ENCODE data around the gene TLNRD1. TPM values are rescaled to one million over a fixed set of nuclear protein-coding genes. Genes with fewer than 3 reads are reported as not detected.
A peak's percentile ranks its signal among the peaks of the same experiment; 100 is the strongest.

Gene TLNRD1
- total RNA-seq, 3 donors from 2014 or later (not counting 1 experiment from before 2014, with no cell fraction given) = 13.4 to 19.6 (median 17.5) TPM

DNA sequence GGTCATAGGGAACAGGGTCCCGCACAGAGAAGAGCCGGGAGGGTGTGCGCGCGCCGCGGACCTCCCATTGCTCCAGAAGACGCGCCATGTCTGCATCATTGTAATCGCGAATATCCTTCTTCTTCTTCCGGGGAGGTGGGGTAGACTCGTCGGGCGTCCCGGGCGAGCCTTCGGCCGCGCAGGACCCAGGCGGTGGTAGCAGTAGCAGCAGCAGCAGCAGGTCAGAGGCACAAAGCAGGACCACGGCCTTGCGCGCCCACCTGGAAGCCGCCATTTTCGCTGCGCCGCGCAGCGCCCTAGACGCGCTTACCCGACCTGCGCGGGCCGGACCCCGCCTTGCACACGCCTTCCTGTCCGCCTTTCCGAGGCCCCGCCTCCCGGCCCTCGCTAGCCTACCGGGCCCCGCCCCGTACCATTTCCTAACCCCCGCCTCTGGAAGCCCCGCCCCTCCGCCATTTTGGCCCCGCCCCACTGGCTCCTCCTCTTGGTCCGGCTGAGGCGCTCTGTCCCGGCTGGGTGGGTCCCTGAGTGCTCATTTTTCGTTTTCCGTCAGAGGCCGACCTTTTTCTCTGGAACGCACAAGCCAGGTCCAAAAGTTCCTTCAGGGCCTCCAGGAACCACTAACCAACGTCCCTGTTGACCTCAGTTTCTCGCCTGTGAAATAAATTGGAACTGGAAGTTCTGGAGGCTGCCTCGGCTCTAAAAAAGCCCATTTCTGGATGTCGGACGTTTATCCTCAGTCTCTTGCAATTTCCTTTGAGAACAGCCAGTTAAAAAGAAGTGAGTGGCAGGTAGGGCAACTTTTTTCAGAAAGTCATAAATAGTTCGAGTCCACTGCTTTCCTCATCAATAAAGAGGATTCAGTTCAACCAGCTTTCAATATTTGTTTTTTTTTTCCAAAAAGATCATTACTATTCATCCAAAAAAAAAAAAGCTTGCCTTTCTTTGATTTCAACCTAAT lies 10.9 kb upstream of the TLNRD1 start, which contains the start of gene MESD:
TSS of gene MESD (minus strand) at position 302 of the 961 bp plus-strand sequence. CDS start at position 274, 28 bp downstream.
- no peaks in the 10 kb centered on the region for H3K36me3 ChIP-seq (ENCODE audit: control insufficient read depth, insufficient read depth, low read length)
- H3K4me1 ChIP-seq (ENCODE audit: control insufficient read depth, insufficient read depth, low read length) = peaks cover 19% of the 10 kb centered on the region
- no peaks in the 10 kb centered on the region for H3K9me3 ChIP-seq (ENCODE audit: control insufficient read depth, insufficient read depth, low read length)
- H3K9me3 Mint-ChIP-seq = no peaks in the 10 kb centered on the region
- H3K4me1 Mint-ChIP-seq = peaks cover 39 to 44% of the 10 kb centered on the region in 2 donors
- WGBS (ENCODE audit: insufficient coverage) = under 1% methylated on average over 63 of the region's 63 CpGs
- H3K27ac Mint-ChIP-seq = peak within 1 kb of the TSS; percentile 94 to 95
- DNase-seq (peak; percentile 93 to 98), ATAC-seq (peak; percentile 99 to 100 (median 100))
- no peaks in the 10 kb centered on the region for H3K36me3 Mint-ChIP-seq
- peak within 1 kb of the TSS; percentile 84 for H3K4me3 ChIP-seq (ENCODE audit: low read length)
- no peaks in the 10 kb centered on the region for H3K27me3 ChIP-seq (ENCODE audit: control insufficient read depth, insufficient read depth, low read length)
- intact Hi-C loops (cut with micrococcal nuclease) = loop anchor here (1.0 kb wide), 1 partner anchor 11 kb away; the partner anchor contains the start of gene TLNRD1
- peak within 1 kb of the TSS; percentile 95 for H3K4me3 Mint-ChIP-seq
- TF ChIP-seq, protein P1, sequence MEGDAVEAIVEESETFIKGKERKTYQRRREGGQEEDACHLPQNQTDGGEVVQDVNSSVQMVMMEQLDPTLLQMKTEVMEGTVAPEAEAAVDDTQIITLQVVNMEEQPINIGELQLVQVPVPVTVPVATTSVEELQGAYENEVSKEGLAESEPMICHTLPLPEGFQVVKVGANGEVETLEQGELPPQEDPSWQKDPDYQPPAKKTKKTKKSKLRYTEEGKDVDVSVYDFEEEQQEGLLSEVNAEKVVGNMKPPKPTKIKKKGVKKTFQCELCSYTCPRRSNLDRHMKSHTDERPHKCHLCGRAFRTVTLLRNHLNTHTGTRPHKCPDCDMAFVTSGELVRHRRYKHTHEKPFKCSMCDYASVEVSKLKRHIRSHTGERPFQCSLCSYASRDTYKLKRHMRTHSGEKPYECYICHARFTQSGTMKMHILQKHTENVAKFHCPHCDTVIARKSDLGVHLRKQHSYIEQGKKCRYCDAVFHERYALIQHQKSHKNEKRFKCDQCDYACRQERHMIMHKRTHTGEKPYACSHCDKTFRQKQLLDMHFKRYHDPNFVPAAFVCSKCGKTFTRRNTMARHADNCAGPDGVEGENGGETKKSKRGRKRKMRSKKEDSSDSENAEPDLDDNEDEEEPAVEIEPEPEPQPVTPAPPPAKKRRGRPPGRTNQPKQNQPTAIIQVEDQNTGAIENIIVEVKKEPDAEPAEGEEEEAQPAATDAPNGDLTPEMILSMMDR (IDR thresholded peaks at IDR 0.05) = no peak
- no peaks in the 10 kb centered on the region for H3K27me3 Mint-ChIP-seq (ENCODE audit: low read depth in 2 of 2)
- peak within 1 kb of the TSS; percentile 81 for H3K27ac ChIP-seq (ENCODE audit: low read length)

DNA sequence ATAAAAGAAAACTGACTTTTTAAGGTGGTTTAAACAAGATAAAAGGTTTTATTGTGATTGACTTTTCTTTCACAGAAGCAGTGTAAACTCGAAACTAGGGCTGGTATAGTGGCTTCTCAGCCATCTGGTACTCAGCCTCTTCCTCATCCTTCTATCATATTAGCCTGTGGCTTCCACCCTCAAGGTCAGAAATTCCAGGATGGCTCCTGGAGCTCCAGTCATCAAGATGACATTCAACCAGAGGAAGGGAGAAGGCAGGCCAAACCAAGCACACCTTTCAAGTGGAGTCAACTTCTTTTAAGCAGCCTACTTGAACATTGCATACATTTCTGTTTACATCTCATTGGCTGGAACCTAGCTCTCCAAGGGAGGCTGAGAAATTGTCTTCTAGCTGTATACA lies 9.8 kb upstream of the TLNRD1 start:
- H3K4me3 ChIP-seq (ENCODE audit: low read length) = no peak overlapping the region
- no peaks in the 10 kb centered on the region for H3K9me3 ChIP-seq (ENCODE audit: control insufficient read depth, insufficient read depth, low read length)
- no peaks in the 10 kb centered on the region for H3K36me3 Mint-ChIP-seq
- H3K27ac Mint-ChIP-seq = no peak overlapping the region
- no peaks in the 10 kb centered on the region for H3K36me3 ChIP-seq (ENCODE audit: control insufficient read depth, insufficient read depth, low read length)
- H3K27me3 ChIP-seq (ENCODE audit: control insufficient read depth, insufficient read depth, low read length) = no peaks in the 10 kb centered on the region
- no peak overlapping the region for H3K27ac ChIP-seq (ENCODE audit: low read length)
- ATAC-seq = no peak
- no peaks in the 10 kb centered on the region for H3K27me3 Mint-ChIP-seq (ENCODE audit: low read depth in 2 of 2)
- H3K4me1 ChIP-seq (ENCODE audit: control insufficient read depth, insufficient read depth, low read length) = peaks cover 16% of the 10 kb centered on the region
- no peaks in the 10 kb centered on the region for H3K9me3 Mint-ChIP-seq
- intact Hi-C loops (cut with micrococcal nuclease) = loop anchor here (1.0 kb wide), 1 partner anchor 9 kb away; the partner anchor contains the start of gene TLNRD1
- 69% methylated on average over 1 of the region's 1 CpG for WGBS (ENCODE audit: insufficient coverage)
- peak overlapping the region; percentile 6 for H3K4me3 Mint-ChIP-seq
- TF ChIP-seq, protein P1 (IDR thresholded peaks at IDR 0.05) = no peak
- no peak for DNase-seq
- H3K4me1 Mint-ChIP-seq = peaks cover 34 to 36% of the 10 kb centered on the region in 2 donors

DNA sequence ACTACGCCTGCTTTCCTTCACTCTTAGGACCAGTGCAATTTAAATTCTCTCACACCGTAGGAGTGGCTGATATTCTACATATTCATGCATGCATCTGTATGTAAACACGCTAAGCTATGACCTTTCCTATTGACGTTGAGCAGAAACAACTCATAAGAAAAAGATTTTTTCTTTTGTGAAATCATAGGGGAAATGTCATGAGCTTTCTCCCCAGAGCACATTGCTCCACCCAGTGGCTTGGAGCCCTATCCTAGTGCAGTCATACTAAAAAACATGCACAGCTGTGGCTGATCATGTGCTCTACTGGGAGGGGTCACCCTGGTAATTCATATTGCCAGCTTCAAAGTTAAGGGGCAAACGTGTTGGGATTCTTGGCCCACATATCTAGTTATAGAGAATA lies 9.3 kb upstream of the TLNRD1 start:
- H3K27me3 ChIP-seq (ENCODE audit: control insufficient read depth, insufficient read depth, low read length) = no peaks in the 10 kb centered on the region
- H3K27ac Mint-ChIP-seq = no peak overlapping the region
- peak in 1 of 2 donors; percentile 40 for DNase-seq
- ATAC-seq = no peak
- H3K4me1 Mint-ChIP-seq = peaks cover 33 to 34% of the 10 kb centered on the region in 2 donors
- no peaks in the 10 kb centered on the region for H3K36me3 Mint-ChIP-seq
- H3K27me3 Mint-ChIP-seq (ENCODE audit: low read depth in 2 of 2) = no peaks in the 10 kb centered on the region
- H3K4me1 ChIP-seq (ENCODE audit: control insufficient read depth, insufficient read depth, low read length) = peaks cover 16% of the 10 kb centered on the region
- TF ChIP-seq, protein P1 (IDR thresholded peaks at IDR 0.05) = no peak
- no peak overlapping the region for H3K27ac ChIP-seq (ENCODE audit: low read length)
- H3K9me3 ChIP-seq (ENCODE audit: control insufficient read depth, insufficient read depth, low read length) = no peaks in the 10 kb centered on the region
- H3K9me3 Mint-ChIP-seq = no peaks in the 10 kb centered on the region
- no peaks in the 10 kb centered on the region for H3K36me3 ChIP-seq (ENCODE audit: control insufficient read depth, insufficient read depth, low read length)
- intact Hi-C loops (cut with micrococcal nuclease) = no loop called here
- no peak overlapping the region for H3K4me3 ChIP-seq (ENCODE audit: low read length)
- H3K4me3 Mint-ChIP-seq = no peak overlapping the region
- WGBS (ENCODE audit: insufficient coverage) = 73% methylated on average over 5 of the region's 5 CpGs
